GM12891 (cell line): ENCODE measurements around the gene NELL2.

Experiments
- POLR2A ChIP-seq: IDR thresholded peaks from 2 replicates; pipeline ENCODE4 v1.6.1; 2011; ENCODE audit warnings: low read depth, low read length, control low read depth
- POLR2AphosphoS5 ChIP-seq: IDR thresholded peaks from 2 replicates; pipeline ENCODE4 v1.6.1; 2011; ENCODE audit warnings: low read depth, low read length, control low read depth
- SPI1 ChIP-seq: IDR thresholded peaks from 2 replicates; pipeline ENCODE4 v1.6.1; 2011; ENCODE audit warnings: low read depth, low read length, control low read depth
- TAF1 ChIP-seq: IDR thresholded peaks from 2 replicates; pipeline ENCODE4 v1.6.1; 2011; ENCODE audit warnings: low read depth, low read length, control low read depth

GRCh38 chr12:44848703-44849085, 27.4 kb downstream of the NELL2 start:
- TF ChIP-seq POLR2AphosphoS5 (no peak), POLR2A (no peak), SPI1 (no peak), TAF1 (no peak)
